GM10248 (cell line): ENCODE data around the gene OLFML1.
"Not testable (repeated sequence)": the region's sequence is repeated elsewhere in the genome, so short reads cannot be mapped to it uniquely, and the experiment has no call there.

Experiments
- CTCF ChIA-PET: fragments of 300-600 bp; sonication (Branson Sonifier 250); formaldehyde crosslinking; extraction: SDS; loops from one replicate; lab custom pipeline; 2021; ENCODE audit warnings: antibody characterized with exemption; lab: Yijun Ruan, JAX
- POLR2A ChIA-PET: fragments of 350-650 bp; sonication (Branson Sonifier 250); formaldehyde crosslinking; extraction: SDS; loops from one replicate; lab custom pipeline; 2020; ENCODE audit warnings: antibody characterized with exemption; lab: Yijun Ruan, JAX
- DNase-seq: peaks from one replicate; pipeline ENCODE4 v3.0.0; 2012; ENCODE audit errors: extremely low spot score
- TF ChIP-seq, protein P1 (sequence below): IDR thresholded peaks from 2 replicates; pipeline ENCODE4 v1.5.1; 2012; ENCODE audit warnings: mild to moderate bottlenecking, low read depth; ENCODE audit errors: extremely low read depth, missing control alignments, control extremely low read depth

The OLFML1 gene

DNA sequence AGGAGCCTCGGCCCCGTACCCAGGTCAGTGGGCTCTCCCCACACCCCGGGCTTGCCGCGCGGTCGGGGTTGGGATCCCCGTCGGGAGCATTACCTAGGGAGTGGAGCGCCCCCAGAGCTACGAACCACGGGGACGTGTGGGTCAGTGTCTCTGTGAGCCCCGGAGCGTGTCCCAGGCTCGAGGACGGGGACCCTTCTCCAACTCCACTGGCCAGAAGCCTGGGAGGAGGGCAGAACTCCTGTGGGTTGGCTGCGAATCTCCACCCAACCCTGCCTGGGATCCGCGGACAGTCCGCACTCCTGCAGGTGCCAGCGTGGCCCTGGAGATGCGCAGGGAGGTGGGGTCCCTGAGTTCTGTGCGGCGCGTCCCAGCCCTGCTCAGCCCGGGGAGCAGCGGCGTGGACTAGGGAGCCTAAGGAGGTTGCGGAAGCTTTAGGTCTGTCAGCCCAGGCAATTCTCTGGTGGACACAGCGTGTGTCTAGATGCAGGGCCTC is 28.8 kb downstream of the OLFML1 start:
- TF ChIP-seq, protein P1, sequence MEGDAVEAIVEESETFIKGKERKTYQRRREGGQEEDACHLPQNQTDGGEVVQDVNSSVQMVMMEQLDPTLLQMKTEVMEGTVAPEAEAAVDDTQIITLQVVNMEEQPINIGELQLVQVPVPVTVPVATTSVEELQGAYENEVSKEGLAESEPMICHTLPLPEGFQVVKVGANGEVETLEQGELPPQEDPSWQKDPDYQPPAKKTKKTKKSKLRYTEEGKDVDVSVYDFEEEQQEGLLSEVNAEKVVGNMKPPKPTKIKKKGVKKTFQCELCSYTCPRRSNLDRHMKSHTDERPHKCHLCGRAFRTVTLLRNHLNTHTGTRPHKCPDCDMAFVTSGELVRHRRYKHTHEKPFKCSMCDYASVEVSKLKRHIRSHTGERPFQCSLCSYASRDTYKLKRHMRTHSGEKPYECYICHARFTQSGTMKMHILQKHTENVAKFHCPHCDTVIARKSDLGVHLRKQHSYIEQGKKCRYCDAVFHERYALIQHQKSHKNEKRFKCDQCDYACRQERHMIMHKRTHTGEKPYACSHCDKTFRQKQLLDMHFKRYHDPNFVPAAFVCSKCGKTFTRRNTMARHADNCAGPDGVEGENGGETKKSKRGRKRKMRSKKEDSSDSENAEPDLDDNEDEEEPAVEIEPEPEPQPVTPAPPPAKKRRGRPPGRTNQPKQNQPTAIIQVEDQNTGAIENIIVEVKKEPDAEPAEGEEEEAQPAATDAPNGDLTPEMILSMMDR = no peak
- POLR2A ChIA-PET = no interaction called here
- CTCF ChIA-PET = interaction anchor here (0.6 to 6.5 kb wide), 16 partner anchors 9 to 151 kb away, joined by 3 to 55 read pairs (median 4); no protein-coding TSS in a partner anchor
- no peak for DNase-seq

- POLR2A ChIA-PET = no interaction called here
- DNase-seq = no peak
- CTCF ChIA-PET = interaction anchor here (0.9 to 6.5 kb wide), 7 partner anchors 9 to 703 kb away, joined by 3 to 36 read pairs (median 5); no protein-coding TSS in a partner anchor
- TF ChIP-seq, protein P1 = no peak
These were observed 30.2 kb downstream of the OLFML1 start for GRCh38 chr11:7515447-7515886.

DNA sequence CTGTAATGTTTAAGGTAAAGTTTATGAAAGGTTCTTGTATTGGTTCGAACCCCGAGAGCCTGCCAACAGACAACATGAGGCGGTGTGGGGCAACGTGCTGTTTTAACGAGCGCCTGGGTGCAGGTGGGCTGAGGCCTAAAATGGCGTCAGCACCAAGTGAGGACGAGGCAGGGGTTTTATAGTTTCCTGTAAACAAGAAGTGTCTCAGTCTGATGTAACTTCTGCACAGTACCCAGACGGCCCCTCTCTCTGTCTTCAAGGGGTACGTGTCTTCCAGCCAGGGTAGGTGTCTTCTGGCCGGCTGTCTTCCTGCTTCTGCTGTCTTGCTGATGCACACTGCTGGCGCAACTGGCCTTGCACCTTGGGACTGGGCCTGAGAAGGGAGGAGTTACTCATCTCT is 31.2 kb downstream of the OLFML1 start:
- no peak for DNase-seq
- ChIA-PET CTCF (interaction anchor here (1.9 to 6.5 kb wide), 2 partner anchors 8 to 34 kb away, joined by 6 to 36 read pairs; no protein-coding TSS in a partner anchor), POLR2A (no interaction called here)
- TF ChIP-seq, protein P1 = no peak

GRCh38 chr11:7517743-7518142 is 32.4 kb downstream of the OLFML1 start:
- POLR2A ChIA-PET, DNase-seq: not testable (repeated sequence)
- CTCF ChIA-PET = interaction anchor here (0.9 to 1.9 kb wide), 5 partner anchors 11 to 780 kb away, joined by 3 to 4 read pairs (median 3); no protein-coding TSS in a partner anchor

GRCh38 chr11:7518811-7519562 is 33.7 kb downstream of the OLFML1 start:
- ChIA-PET CTCF (interaction anchor here (0.9 to 1.9 kb wide), 5 partner anchors 12 to 781 kb away, joined by 3 to 4 read pairs (median 3); no protein-coding TSS in a partner anchor), POLR2A (no interaction called here)
- no peak for DNase-seq
- TF ChIP-seq, protein P1 = no peak

- DNase-seq = no peak
- CTCF ChIA-PET = interaction anchor here (1.2 to 6.6 kb wide), 9 partner anchors 8 to 146 kb away, joined by 3 to 55 read pairs (median 14); partner anchors contain the start of gene PPFIBP2
- TF ChIP-seq, protein P1 = no peak
- POLR2A ChIA-PET = interaction anchor here (1.2 to 1.3 kb wide), 3 partner anchors 7 to 12 kb away, joined by 3 to 4 read pairs (median 3); no protein-coding TSS in a partner anchor
These were observed 35.0 kb downstream of the OLFML1 start for GRCh38 chr11:7520011-7520942.
